IMR-90 (cell line): Measurements from ENCODE around the gene PLIN4.

Experiments used
- CHD1 ChIP-seq: IDR thresholded peaks from 2 replicates; pipeline ENCODE4 v1.6.1; 2012; ENCODE audit warnings: low read depth, low read length, improper control_type of control experiment
- CTCF ChIP-seq: conservative IDR thresholded peaks from 2 replicates; pipeline ENCODE4 v1.5.1; 2012; ENCODE audit warnings: mild to moderate bottlenecking, low read depth, low read length, improper control_type of control experiment
- POLR2A ChIP-seq: IDR thresholded peaks from 2 replicates; pipeline ENCODE4 v1.6.1; 2012; ENCODE audit warnings: mild to moderate bottlenecking, low read depth, low read length
- RAD21 ChIP-seq: IDR thresholded peaks from 2 replicates; pipeline ENCODE4 v1.6.1; 2012; ENCODE audit warnings: low read length, improper control_type of control experiment
- SMC3 ChIP-seq: fragments of 150-350 bp; IDR thresholded peaks from 2 replicates; pipeline ENCODE4 v1.6.1; 2016; ENCODE audit warnings: low read depth, mild to moderate bottlenecking, antibody characterized with exemption, low read length, moderate library complexity

- TF ChIP-seq CHD1: no peak
- no peak for TF ChIP-seq CTCF
- no peak for TF ChIP-seq SMC3
- no peak for TF ChIP-seq POLR2A
- no peak for TF ChIP-seq RAD21
Measured at GRCh38 chr19:4552525-4552819, 34.2 kb upstream of the PLIN4 start.
